HG03521 (cell line): Measurements from ENCODE around the gene STK32B.
"Not testable (repeated sequence)": the region's sequence is repeated elsewhere in the genome, so short reads cannot be mapped to it uniquely, and the experiment has no call there.

Experiments
- ATAC-seq: cut with Tn5 transposase; IDR thresholded peaks from one replicate; pipeline ENCODE4 v1.9.1; 2021; ENCODE audit warnings: mild to moderate bottlenecking, moderate library complexity; ENCODE audit not compliant: unreplicated experiment

Gene STK32B

DNA sequence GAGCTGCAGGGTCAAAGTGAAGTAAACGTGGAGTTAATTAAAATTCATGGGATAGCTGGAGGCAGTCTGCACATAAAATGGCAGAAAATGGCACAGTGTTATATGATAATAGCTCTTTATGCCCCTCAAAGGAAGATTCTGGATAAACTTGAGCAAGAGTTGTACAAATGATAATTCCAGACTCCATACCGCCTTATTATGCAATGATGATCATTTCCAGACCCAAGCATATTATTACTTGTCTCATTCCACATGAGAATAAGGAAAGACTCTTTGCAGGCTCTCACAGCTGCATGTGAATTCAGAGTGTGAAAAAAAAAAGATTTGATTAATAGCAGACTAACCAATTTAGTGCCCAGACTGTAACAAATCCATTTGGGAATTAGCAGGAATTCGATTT lies 105.4 kb downstream of the STK32B start:
- no peak for ATAC-seq

DNA sequence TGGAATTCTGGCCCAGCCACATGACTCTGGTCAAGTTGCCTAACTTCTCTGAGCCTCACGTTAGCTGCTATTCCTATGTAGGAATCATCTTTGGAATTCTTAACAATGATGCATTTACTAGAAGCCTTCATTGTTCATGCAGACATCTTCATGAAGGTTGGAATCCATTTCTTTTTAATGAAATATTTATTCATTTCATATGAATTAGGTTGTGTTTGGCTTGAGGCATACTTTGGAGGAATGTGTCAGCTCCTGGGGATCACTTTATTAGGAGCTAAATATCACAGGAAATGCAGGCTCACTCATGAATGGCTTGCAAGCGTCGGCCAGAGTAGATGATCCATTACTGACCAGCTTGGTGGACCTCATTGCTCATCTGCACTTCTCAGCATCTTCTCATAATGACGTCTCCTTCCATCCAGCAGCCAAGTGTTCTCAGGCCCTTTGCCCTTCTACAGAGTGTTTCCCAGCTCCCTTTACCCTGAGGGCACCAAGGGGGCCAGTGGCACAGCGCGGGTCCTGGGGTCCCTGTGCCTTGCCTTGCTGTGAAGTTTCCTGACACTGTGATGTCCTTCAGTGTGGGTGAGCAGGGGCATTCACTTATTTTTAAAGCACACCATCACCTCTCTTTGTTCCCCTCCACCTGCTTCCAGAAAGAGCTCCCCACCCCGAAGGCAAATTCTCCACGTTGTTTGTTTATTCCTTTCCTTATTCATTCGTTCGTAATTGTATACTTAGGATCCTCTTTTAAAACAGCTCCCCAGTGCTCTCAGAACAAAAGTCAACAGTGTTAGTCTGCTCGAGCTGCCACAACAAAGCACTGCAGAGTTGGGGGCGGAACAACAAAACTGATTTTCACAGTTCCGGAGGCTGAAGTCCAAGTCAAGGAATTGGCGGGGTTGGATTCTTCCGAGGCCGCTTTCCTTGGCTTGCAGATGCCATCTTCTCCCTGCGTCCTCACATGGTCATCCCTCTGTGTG lies 106.8 kb downstream of the STK32B start:
- no peak for ATAC-seq

DNA sequence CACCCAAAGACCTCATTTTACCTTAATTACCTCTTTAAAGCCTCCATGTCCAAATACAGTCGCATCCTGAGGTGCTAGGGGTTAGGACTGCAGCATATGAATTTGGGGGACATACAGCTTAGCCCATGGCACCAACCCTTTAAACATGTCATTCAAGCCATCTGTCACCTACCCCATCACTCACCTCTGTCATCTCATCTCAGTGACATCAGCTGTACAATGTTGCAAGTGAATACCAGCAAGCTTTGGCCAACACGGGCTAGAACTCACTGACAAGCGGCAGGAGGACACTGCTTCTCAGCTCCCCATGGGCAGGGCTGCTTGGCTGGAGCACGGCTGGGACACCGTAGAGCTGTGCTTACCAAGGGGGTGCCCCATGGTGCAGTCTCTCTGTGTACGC lies 107.5 kb downstream of the STK32B start:
- no peak for ATAC-seq

DNA sequence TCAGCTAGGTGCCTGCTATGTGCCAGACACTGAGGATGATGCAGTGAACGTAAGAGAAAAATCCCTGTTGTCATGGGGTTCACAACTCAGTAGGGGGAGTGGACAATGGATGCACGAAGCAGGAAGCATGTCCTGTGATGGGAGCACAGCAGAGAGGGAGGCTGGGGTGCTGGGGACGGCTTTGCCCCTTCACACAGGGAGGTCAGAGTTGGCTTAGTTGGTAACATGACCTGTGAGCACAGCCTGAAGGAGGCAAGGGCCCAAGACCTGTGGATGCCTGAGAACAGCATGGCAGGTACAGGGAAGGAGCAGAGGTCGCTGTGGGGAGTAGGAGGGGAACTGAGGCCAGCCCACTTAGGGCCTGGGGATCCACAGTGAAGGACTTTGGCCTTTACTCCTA lies 109.4 kb downstream of the STK32B start:
- ATAC-seq = no peak

DNA sequence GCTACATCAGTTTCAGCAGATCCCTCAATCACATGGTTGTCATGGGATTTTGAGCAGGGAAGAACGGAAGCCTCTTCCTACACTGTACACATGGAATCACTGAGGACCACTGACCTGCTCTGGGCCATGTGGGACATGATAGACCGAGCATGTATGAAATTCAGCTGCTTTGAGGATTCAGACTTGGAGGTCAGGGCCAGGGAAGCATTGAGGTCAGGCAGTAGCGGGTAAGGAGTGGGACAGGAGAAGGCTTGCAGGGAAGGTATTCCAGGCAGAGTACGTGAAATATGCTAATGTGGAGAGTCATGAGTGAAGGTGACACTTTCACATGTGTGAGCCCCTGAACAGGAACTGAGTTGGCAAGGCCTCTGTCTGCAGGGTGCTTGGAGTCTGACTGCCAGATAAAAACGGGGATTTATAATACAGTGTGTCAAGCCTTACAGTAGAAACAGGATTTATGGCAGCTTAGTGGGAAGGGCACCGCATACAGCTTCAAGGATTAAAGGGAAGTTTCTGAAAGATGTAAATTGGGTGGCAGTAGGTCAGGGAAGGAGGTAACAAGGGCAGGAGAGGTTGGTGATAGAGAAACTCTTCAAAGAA lies 111.7 kb downstream of the STK32B start:
- ATAC-seq = no peak

DNA sequence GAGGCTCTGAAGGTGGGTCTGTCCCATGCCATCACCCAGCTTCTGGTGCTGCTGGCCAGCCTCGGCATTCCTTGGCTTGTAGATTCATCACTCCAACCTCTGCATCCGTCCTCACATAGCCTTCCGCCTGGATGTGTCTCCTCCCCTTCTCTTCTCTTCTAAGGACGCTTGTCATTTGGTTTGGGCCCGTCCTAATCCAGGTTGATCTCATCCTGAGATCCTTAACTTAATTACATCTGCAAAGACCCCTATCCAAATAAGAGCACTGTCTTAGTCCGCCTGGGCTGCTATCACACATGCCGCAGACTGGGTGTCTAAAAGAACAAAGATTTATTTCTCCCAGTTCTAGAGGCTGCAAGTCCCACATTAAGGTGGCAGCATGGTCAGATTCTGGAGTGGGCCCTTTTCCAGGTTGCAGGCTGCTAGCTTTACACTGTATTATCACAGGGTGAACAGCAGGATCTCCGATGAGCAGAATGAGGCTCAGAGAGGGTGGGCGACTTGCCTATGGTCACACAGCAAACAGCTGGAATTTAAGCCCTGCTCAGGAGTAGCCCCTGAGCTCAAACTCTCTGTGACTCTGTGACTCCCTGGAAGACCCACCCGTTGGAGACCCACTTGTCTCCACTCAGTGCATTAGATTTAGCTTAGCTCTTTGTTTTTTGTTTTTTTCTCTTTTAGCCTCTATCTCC lies 113.1 kb downstream of the STK32B start:
- ATAC-seq = no peak

DNA sequence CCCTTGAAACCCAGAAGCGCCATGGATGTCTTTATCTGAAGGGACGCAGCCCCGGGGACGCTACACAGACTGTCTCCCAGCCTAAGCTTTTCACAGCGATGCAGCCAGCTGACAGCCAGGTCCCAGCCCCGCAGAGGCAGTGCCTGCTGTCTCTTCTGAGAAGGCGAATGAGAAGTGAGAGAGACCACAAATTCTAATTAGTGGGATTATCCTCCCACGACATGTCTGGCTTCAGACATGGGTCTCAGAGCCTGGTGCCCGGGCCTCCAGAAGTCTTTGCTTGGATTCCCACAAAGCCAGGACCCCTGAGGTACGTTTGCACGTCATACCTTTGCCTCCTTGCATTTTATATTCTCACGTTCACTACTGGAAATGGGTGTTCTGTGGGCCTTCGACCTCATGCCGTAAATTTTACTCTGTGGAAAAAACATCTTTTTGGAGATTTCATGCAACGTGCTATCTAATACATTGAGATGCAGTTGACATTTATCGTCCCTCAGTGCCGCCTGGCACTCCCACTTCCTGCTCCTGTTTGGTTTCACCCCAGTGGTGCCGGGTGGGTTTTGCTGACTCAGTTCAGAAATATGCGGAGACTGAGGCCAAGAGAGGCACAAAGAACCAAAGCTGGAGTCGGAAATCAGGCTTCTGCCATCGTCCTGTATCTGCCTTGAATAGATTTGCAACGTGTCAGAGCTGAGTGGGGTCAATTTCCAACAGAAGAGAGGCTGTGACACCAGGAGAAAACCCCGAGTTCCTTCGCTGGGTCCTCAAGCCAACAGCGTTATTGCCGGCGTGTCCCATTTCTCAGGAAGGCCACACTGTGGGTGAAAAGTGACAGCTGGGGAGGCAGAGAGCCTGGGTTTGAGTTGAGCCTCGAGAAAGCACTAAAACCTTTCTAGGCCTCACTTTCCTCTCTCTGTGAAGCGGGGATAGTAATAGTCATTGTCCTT lies 114.4 kb downstream of the STK32B start:
- ATAC-seq = no peak

DNA sequence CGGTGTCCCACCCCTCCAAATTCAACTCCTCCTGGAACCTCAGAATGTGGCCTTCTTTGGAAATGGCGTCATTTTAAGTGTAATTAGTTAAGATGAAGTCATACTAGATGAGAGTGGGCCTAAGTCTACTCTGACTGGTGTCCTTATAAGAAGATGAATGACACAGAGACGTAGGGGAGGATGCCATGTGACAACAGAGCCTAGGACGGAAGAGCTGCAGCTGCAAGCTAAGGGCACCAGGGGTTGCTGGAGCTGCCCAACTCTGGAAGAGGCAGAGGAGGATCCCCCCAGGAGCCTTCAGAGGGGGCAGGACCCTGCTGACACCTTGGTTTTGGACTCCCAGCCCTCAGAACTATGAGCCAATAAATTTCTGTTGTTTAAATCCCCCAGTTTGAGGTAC lies 115.1 kb downstream of the STK32B start:
- ATAC-seq = no peak

DNA sequence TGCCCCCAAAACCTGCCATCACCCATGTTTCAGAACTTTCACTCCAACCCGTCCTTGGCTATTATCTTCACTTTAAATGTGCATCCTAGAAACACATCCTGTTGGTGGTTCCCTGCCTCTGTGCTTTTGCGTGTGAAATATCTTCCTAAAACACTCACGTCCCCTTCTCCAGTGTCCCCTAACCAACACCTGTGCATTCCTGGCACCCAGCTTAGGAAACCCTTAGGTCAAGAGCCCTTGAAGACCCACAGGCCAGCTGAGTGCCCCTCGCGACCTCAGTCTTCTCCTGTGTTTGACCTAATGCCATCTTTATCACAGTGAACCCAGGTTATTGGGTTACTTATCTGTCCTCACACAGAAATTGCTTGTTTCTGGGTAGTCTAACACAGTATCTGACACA lies 117.6 kb downstream of the STK32B start:
- ATAC-seq = no peak

DNA sequence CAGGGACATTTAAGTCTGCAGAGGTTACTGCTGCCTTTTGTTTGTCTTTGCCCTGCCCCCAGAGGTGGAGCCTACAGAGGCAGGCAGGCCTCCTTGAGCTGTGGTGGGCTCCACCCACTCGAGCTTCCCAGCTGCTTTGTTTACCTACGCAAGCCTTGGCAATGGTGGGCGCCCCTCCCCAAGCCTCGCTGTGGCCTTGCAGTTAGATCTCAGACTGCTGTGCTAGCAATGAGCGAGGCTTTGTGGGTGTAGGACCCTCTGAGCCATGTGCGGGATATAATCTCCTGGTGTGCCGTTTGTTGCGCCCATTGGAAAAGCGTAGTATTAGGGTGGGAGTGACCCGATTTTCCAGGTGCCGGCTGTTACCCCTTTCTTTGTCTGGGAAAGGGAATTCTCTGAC lies 124.6 kb downstream of the STK32B start:
- not testable (repeated sequence) for ATAC-seq

DNA sequence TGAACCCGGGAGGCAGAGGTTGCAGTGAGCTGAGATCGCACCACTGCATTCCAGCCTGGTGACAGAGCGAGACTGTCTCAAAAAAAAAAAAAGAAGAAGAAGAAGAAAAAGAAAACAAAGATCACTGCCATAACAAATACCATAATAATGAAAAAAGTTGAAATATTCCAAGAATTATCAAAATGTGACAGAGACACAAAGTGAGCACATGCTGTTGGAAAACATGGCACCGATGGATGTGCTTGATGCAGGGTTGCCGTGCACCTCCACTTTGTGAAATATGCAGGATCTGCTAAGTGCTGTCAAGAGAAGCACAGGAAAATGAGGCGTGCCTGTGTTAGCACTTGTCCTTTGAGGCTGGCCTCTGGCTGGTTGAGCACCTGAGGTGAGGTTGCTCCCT lies 133.3 kb downstream of the STK32B start:
- no peak for ATAC-seq

DNA sequence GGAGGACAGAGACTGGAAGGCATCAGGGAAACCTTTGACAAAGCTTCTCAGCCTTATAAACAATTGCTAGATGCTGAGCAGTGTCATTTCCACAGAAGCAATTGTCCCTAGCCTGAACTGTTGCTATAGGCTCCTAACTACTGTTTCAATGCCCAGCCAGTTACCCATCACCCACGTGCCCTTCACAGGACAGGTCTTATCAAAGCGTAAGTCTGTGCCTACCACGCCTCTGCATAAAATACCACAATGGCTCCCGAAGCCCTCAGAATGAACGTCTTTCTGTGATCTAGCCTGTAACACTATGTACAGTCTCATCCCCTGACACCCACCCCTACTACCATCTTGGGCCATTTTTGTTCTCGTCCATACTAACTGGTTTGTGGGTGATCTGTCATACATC lies 134.3 kb downstream of the STK32B start:
- ATAC-seq = no peak

DNA sequence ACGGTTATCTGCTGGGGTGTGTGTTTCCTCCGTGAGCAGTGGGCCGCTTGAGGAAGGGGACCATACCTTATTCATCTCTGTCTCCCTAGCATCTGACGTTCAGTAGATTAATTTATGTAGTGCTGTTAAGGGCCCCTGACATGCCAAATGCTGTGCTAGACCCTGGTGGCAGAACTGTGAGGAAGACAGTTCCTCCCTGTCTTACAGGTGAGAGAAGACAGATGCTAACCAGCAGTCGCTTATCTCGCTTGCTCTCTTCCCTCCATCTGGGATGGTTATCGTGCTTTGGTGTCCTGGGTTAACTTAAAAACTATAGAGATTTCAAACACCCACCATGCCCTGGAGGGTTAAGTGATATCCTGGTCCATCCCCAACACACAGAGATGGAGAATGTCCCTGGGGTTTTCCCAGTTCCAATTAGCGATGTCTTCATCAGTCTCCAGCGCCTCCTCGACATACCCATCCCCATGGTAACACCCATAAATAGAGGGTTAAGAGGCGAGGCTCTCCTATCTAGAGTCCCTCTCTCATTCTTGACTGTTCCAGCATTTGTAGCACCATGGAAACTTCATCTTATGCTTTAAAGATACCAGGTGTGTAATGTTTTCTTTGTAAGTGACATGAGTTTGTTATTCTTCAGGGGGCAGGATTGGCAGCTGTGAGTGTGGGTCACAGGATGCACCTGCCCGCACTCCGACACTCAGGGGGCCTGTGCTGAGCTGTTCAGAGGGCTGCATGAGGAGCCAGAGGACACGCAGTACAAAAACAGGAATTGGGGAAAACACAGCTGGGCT lies 135.2 kb downstream of the STK32B start:
- ATAC-seq = no peak

DNA sequence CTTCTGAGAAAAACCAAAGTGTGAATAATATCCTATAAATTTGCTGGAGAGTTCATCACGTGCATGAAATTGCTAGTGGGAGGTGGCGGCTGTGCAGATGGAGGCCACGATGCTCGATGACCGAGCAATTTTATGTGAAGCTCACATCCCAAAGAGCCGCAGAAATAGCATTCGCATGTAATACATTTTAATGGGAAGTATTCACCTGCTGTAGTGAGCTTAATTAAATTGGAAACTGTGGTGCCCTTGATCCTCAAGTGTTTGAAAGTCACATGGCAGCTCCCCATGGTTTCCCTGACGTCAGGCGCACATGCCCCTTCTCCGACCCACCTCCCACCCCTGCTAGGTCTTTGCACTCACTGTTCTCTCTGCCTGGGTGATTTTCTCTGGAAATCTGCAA lies 136.8 kb downstream of the STK32B start:
- no peak for ATAC-seq

DNA sequence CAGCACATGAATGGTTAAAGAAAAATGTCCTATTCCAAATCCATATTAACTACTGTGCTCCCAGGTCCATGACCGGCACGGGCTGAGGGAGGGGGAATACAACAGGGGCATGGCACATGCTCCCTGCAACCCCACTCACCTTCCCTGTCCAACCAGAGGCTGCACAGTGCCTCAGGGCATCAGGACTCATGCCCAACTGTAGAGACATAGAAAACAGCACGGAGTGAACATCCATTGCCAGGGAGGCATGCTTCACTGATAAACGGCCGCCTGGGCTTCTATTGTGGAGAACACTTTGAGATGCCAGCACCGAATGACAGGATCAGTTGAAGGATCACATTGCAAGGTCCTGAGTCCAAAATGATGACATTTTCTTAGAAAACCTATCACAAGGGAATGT lies 140.6 kb downstream of the STK32B start:
- ATAC-seq = no peak

DNA sequence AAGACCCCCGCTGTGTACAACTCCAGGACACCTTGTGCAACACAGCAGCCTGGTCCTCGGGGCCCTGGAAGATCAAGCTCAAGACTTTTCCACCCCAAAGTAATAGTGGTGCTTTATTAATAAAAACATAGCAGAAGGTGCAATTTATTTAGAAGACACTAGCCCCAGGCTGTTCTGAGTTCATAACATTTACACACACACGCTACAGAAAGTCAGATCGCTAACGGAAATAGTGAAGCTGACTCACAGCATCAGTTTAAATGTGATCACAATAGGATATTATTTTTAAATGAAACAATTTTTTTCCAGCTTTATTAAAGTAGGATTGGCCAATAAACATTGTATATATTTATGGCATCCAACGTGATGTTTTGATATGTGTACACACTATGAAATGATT lies 141.0 kb downstream of the STK32B start:
- no peak for ATAC-seq

DNA sequence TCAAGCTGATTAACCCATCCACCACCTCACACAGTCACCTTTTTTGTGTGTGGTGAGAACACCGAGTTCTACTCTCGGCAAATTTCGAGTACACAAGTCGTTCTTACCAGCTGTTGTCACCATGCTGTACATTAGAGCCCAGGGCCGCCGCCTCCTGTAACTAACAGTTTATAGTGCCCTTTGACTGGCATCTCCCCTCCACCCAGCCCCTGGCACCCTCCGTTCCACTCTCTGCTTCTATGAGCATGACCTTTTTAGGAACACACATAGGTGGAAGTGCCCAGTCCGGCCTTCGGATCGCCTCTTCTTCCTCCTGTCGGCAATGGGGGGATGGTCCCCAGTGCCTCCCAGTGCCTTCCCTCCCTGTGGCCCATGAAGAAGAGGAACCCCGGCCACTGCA lies 141.4 kb downstream of the STK32B start:
- ATAC-seq = no peak

DNA sequence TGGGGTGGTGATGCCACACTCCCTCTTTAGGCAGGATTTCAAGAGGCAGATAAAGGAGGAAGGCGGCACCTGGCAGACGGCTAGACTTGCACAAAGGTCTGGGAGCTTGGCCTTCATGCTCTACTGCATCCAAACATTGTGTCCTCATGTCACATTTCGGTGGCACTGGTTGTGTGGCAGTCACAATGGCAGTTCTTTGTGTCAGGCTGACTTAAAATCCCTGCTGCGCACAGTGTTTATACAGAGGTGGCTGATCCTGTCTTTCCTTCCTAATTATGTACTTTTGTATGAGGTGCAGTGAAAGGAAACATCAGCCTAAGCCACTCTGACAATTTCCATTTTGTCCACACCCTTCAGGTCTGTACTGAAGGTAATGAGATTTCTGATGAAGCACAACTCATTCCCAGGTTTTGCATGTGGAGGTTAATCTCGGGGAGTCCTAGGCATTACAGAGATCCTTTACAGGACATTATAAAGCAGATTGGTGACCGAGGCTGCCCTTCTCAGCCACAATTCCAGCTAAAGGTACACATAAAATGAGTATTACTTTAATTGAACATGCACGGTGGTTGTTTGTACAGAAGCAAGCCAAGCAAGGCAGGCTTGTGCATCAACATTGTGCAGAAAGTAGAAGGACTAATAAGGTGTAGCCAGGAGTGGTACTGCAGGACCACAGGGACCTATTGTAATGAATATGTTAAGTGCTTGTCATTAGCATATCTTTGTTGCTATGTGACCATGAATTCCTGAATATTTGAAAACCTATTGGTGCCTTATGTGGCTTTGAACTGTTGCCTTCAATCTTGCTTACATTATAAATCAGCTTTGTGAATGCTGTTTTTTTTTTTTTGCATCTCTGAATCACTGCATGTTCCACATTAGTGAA lies 147.6 kb downstream of the STK32B start:
- no peak for ATAC-seq

DNA sequence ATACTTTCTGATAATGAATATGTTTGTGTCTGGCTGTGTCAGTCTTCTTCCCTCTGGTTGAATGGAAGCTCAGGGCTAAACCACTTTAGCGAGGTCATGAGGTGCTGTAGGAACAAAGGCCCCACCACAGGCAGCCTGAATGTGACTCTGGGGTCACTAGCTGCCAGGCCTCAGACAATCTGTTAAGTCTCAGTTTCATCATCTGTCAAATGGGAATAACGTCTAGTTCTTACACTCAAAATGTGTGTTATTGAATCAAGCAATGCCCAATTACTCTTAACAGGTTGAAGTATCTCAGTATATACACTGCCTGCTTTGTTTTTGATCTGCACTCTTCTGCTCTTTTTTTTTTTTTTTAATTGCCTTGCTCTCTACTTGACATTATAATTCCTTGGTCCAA lies 148.6 kb downstream of the STK32B start:
- no peak for ATAC-seq
